Thyroid gland (tissue), 4 donors: ENCODE results near the gene HOXB3. TPM values are rescaled to one million over a fixed set of nuclear protein-coding genes. Genes with fewer than 3 reads are reported as not detected.

Experiments used
- DNase-seq, 2 donors: peaks; one replicate each; pipeline ENCODE4 v3.0.0-alpha.2; 2019
- H3K27ac ChIP-seq, 3 donors: fragments of 200-600 bp; sonication (generic); 1 replicate in 2 of 3; 2 replicates in 1 of 3; pipeline ENCODE4 v1.5.1; 2016 to 2019; ENCODE audit warnings: mild to moderate bottlenecking in 1 of 3, moderate library complexity in 1 of 3
- H3K27me3 ChIP-seq: fragments of 200-600 bp; sonication (generic); one replicate; pipeline ENCODE4 v1.5.1; 2019
- H3K36me3 ChIP-seq, 2 donors: fragments of 200-600 bp; sonication (generic); one replicate each; pipeline ENCODE4 v1.5.1; 2016 to 2019
- H3K4me1 ChIP-seq, 2 donors: fragments of 200-600 bp; sonication (generic); one replicate each; pipeline ENCODE4 v1.5.1; 2017 to 2019
- H3K4me3 ChIP-seq, 3 donors: fragments of 200-600 bp; sonication (generic); replicated peaks in 1 of 3; 1 replicate in 2 of 3; 2 replicates in 1 of 3; pipeline ENCODE4 v1.5.1; 2016; ENCODE audit warnings: mild to moderate bottlenecking in 1 of 3
- H3K9me3 ChIP-seq: fragments of 200-600 bp; sonication (generic); one replicate; pipeline ENCODE4 v1.5.1; 2017
- POLR2A ChIP-seq, 2 donors: fragments of 450-650 bp; IDR thresholded peaks; one replicate each; pipeline ENCODE4 v1.6.1; 2017; ENCODE audit warnings: antibody characterized with exemption in 2 of 2, mild to moderate bottlenecking in 2 of 2, moderate library complexity in 1 of 2
- WGBS, 2 donors: methylation state at CpG; one replicate each; pipeline ENCODE4 v1.1.5; 2017; 5-methylcytosine and 5-hydroxymethylcytosine counted together
- intact Hi-C: fragments of 100-400 bp; cut with DNase I; formaldehyde crosslinking; loops from one replicate; pipeline ENCODE4 v1.15.1; 2023
- total RNA-seq, 4 donors: library from RNA; depleted of rRNA; stranded (reverse); fragments of >200 nt; gene quantifications; one replicate each; pipeline ENCODE4 v1.2.3, GENCODE V29; 2016
- TF ChIP-seq, protein P1 (sequence below), 6 experiments: fragments of 200-600 bp in 3 of 6; fragments of 450-650 bp in 3 of 6; sonication (generic) in 3 of 6; IDR thresholded peaks; one replicate each; pipeline ENCODE4 v1.5.1; 2016 to 2019; ENCODE audit warnings: antibody characterized with exemption in 6 of 6, mild to moderate bottlenecking in 2 of 6, inconsistent platforms in 1 of 6, moderate library complexity in 1 of 6

The HOXB3 gene
- total RNA-seq, 4 donors from 2014 or later = 1.5 to 6.7 (median 4.3) TPM

DNA sequence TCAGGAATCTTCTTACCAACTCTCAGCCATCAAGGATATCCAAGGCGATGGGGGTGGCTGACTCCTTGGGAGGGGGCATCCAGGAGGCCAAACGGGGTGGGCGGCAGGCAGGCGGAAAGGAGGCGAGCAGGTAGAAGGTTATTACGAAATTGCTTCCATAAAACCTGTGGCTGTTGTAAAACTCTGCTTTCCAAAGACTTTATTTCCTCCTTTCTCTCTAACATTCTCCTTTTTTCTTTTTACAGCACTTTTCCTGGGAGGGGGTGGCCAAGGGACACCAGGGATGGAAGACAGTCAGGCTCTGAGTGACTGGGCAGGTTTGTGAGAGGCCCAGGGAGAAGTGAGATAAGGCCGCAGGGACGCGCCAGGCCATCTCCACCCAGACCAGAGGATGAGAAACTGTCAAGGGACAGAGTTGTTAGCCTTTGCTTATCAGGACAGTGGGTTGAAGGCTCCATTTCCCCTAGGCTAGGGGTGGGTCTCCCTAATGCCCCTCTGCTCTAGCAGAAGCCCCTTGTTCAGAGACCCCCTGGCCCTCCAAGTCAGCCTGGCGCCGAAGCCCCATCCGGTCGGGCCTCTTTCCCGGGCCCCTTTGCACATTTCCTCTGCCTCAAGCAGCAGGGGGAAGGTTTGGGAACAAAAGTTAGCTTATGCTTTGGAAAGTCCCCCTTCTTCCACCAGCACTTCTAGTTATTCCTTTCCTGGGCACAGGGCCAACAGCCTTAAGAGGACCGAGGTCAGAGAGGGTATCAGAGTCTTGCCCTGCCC, 41.1 kb upstream of the HOXB3 start:
- DNase-seq = no peak
- H3K36me3 ChIP-seq = no peaks in the 10 kb centered on the region
- peaks cover 6% of the 10 kb centered on the region in 2 donors for H3K4me1 ChIP-seq
- WGBS, 2 donors = 13 to 21% methylated on average over 15 of the region's 15 CpGs
- H3K27me3 ChIP-seq = peaks cover 81% of the 10 kb centered on the region
- H3K27ac ChIP-seq = no peak overlapping the region
- no peak overlapping the region for H3K4me3 ChIP-seq
- no peaks in the 10 kb centered on the region for H3K9me3 ChIP-seq
- TF ChIP-seq POLR2A (IDR thresholded peaks at IDR 0.05) = no peak
- TF ChIP-seq, protein P1, sequence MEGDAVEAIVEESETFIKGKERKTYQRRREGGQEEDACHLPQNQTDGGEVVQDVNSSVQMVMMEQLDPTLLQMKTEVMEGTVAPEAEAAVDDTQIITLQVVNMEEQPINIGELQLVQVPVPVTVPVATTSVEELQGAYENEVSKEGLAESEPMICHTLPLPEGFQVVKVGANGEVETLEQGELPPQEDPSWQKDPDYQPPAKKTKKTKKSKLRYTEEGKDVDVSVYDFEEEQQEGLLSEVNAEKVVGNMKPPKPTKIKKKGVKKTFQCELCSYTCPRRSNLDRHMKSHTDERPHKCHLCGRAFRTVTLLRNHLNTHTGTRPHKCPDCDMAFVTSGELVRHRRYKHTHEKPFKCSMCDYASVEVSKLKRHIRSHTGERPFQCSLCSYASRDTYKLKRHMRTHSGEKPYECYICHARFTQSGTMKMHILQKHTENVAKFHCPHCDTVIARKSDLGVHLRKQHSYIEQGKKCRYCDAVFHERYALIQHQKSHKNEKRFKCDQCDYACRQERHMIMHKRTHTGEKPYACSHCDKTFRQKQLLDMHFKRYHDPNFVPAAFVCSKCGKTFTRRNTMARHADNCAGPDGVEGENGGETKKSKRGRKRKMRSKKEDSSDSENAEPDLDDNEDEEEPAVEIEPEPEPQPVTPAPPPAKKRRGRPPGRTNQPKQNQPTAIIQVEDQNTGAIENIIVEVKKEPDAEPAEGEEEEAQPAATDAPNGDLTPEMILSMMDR (IDR thresholded peaks at IDR 0.05) = no peak
- intact Hi-C loops = no loop called here

DNA sequence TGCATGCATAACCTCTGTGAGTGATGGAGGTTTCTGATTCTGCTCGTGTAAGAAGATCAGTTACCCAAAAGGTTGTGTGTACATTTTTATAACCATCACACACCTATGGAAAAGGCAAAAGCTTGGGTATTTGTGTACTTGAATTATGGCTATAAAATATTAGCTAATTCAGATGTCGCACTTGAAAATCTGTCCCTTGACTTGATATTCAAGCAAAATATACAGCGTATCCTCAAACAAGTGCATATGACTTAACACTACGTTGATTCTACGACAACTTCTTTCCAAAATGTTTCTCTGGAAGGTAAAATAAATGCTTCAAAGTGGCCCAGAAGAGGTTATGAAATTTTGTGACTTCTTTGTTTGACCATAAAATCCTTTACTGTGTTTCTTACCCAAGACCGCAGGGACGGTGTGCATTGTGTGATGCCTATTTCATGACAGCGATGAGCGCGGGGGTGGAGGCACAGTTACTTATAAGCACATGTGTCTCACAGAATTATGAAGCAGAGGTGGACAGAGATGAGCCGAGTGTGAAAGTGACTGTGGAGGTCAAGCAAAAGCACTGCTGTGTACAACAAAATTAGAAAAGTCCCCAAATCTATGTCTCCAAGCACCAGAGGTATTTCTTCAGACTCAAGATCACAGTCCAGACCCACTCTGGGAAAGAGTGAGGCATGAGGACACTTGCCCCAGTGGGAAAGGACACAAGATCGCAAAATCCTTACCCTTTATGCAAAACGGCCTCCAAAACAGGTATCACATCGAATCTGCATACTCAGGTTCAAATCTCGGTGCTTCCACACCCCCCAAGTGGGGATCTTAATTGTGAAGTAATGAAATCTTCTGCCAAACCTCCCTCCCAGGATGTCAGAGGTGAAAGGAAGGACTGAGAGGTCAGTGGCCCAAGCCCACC, 40.2 kb upstream of the HOXB3 start:
- intact Hi-C loops = no loop called here
- peaks cover 80% of the 10 kb centered on the region for H3K27me3 ChIP-seq
- no peak for DNase-seq

DNA sequence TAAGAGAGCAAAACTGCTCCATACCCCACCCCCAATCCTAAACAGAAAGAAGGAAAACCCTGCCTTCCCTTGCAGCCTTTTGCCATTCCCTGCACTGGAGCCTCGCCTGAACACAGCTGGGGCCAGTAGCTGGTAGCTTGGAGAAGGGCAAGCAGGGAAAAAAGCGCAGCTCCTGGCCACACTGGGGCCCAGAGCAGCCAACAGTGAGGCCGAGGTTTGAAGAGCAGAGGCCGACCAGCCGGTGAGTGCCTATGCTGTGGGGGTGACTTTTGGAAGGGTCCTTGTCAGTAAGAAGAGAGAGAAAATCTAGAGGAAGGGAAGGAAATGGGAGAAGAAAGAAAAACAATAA, 39.3 kb upstream of the HOXB3 start:
- Histone ChIP-seq H3K27me3 (peaks cover 80% of the 10 kb centered on the region), H3K4me1 (peaks cover 15 to 20% of the 10 kb centered on the region in 2 donors), H3K9me3 (no peaks in the 10 kb centered on the region), H3K27ac (no peak overlapping the region), H3K4me3 (no peak overlapping the region), H3K36me3 (no peaks in the 10 kb centered on the region)
- no peak for DNase-seq
- intact Hi-C loops = no loop called here
- WGBS, 2 donors = 15 to 20% methylated on average over 5 of the region's 5 CpGs
- no peak for TF ChIP-seq POLR2A (IDR thresholded peaks at IDR 0.05)
- TF ChIP-seq, protein P1 (IDR thresholded peaks at IDR 0.05) = no peak

More for the DNA sequence above, 40.2 kb upstream of the HOXB3 start:
- H3K36me3 ChIP-seq = no peaks in the 10 kb centered on the region
- no peak overlapping the region for H3K4me3 ChIP-seq
- H3K27ac ChIP-seq = no peak overlapping the region
- TF ChIP-seq, protein P1 (IDR thresholded peaks at IDR 0.05) = no peak
- TF ChIP-seq POLR2A (IDR thresholded peaks at IDR 0.05) = no peak
- H3K9me3 ChIP-seq = no peaks in the 10 kb centered on the region
- WGBS, 2 donors = 31 to 35% methylated on average over 15 of the region's 15 CpGs
- peaks cover 13 to 15% of the 10 kb centered on the region in 2 donors for H3K4me1 ChIP-seq

DNA sequence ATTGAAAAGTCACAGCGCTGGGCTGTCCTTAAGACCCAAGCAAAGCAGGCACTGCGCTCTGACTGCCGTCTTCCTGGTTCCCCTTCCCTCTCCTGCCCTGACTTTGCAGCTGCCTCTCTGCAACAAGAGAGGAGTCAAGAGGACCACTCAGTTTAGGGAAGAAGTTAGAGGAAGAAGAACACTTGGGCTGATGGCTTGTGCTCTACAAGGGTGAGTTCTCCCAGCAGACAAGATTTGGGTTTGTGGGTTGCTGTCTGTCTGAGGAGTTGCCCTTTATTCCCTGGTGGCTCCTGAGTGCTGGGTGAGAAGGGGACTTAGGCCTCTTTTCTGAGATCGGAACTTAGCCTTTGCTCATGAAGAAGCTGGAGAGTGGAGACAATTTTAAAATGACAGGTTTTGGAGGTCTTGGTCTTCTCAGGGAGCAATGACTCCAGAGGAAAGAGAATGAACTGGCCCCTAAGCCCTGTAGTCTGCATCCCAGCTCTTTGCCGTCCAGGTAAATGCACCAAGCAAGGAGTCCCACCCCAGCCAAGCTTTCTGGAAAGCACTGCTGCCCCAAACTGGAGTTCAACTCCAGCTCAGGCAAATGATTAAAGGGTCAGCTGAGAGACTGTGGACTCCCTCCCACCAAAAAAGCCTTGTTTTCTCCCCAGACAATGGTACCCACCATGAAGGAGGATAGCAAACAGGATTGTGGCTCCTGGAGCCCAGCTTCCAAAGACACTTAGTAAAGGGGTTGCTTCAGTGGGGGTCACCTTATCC, 38.8 kb upstream of the HOXB3 start:
- H3K27ac ChIP-seq = no peak overlapping the region
- no peaks in the 10 kb centered on the region for H3K36me3 ChIP-seq
- WGBS, 2 donors = 10 to 23% methylated on average over 5 of the region's 5 CpGs
- peaks cover 77% of the 10 kb centered on the region for H3K27me3 ChIP-seq
- intact Hi-C loops = no loop called here
- TF ChIP-seq, protein P1 (IDR thresholded peaks at IDR 0.05) = no peak
- TF ChIP-seq POLR2A (IDR thresholded peaks at IDR 0.05) = no peak
- no peak overlapping the region for H3K4me3 ChIP-seq
- no peaks in the 10 kb centered on the region for H3K9me3 ChIP-seq
- peaks cover 14 to 20% of the 10 kb centered on the region in 2 donors for H3K4me1 ChIP-seq
- no peak for DNase-seq
